Stimulated activated CD8-positive, alpha-beta memory T cell treated with anti-CD3 and anti-CD28 coated beads, Interleukin-4, amount 100 ng/mL, for 24 hours (primary cell): ENCODE results near the gene DMBT1.

Source experiments
- DNase-seq: peaks from one replicate; pipeline ENCODE4 v3.0.0-alpha.2; 2020; ENCODE audit warnings: low read depth

Gene DMBT1

DNA sequence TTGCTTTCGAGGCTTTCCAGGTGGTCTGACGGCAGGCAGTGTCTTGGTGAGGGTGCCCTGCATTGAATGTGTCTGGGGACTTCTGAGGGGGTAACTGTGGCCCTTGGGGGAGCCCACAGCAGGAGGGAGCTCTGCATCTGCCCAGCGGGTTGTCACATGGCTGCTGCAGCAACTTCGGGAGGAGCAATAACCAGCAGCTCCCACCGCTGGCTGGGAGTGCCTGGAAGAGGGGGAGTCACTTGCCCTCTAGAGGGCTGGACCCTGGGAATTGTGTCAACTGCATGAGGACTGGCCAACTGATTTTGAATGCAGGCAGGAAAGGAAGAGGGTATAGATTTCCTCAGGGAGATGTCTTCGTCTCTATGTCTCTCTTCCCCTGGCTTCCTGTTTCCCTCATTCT is 112.7 kb downstream of the DMBT1 start:
- no peak for DNase-seq

DNA sequence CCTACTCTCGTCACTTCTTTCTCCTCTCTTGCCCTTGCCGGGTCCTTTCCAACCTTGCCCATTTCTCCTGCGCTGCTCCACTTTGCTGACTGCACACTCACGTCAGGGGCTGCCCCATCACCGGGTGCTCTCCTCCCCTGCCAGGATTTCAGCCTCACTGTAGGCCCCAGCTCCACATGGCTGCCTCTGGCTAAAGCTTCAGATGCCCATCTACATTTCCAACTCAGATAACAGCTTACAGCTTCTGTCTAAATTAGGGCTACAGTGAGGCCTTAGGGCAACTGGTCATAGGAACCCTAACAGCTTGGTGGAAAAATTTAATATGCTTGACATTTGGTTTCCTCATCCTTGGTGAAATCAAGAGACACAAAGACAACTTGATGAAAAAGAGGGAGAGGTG is 113.2 kb downstream of the DMBT1 start:
- no peak for DNase-seq

DNA sequence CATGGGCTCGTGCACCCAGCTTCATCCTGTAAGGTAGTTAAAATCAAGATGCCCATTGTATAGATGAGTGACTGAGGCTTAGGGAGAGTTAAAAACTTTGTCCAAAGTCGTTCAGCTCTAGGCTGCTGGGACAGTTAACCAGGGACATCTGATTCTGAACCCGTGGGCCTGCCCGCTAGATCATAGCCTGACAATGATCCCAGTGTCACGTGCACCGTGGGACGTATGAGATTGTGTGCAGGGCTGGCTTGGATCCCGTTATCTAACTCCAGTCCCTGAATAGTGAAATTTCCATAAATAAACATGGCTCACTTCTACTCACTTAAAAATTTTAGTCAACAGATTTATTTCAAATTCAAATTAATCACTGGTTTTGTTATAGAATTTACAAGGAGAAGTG is 114.2 kb downstream of the DMBT1 start:
- DNase-seq = no peak

DNA sequence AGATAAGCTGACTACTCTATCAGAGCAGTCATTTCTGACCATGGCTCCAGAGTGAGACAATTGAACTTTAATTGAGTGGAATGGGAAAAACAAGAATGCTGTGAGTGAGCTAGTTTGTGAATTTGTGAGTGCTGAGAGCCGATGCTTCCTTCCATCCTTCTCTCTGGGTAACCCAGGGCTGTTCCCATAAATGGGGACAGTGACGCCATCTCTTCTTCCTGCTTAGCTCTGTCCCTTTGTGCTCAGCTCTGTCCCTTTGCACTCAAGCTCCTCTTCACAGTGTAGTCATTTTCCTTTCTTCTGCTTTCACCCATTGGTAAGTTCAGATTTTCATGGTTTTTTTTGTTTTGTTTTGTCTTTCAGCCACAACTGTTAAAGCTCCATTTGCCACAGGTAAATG is 114.7 kb downstream of the DMBT1 start:
- no peak for DNase-seq

DNA sequence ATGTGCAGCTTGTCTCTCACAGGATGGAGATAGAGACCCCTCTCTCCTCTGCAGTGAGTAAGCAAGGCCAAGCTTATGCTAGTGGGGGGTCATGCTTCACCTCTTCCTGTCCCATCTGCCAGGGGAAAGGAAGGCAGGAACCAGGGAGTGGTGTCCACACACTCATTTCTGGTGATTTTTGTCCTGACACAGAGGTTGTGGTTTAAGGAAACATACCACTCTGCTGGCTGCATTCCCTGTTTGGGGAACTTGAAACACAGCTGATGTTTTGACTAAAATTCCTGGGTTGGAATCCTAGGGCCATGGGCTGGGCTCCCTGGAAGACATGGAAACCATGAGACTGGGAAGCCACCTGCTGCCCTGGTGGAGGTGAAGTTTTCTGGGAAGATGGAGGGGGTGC is 117.7 kb downstream of the DMBT1 start:
- no peak for DNase-seq

DNA sequence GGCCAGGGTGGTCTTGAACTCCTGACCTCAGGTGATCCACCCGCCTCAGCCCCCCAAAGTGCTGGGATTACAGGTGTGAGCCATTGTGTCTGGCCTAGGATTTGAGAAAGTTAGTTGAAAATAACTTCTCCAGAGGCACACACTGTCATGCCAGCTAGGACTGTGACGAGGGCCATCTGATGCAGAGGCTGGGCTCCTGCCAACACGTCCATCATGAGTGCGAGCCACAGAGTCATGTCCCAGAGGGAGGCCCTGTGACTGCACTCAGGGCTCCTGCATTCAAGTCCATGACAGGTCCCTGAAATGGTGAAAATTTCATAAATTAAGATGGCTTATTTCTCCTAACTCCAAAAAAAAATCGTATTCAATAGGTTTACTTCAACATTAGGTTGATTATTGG is 122.0 kb downstream of the DMBT1 start:
- no peak for DNase-seq

DNA sequence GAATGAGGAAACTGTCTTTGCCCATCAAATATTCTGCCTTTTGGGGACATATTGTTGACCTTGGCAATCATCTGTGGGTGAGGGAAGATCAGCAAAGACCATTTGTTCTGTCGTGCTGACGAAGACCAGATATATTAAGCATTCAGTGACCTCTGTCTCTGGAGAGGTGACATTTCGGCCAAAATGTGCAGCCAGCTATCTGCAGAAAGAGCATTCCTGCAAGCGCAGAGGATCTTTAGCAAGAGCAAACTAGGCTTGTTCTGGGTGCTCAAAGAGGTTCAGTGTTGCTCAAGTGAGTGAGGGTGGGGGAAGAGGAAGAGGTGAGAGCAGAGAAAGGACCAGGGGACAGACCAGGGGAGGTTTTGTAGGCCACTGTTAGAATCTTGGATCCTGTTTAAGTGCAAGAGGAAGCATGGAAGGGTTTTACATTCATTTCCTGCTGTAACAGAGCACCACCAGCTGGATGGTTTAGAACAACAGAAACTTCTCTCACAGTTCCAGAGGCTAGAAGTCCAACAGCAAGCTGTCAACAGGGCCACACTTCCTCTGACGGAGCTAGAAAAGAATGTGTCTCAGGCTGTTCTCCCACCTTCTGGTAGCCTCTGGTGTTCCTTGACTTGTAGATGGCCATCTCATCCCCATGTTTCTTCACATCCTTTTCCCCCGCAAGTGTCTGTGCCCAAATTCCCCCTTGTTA is 127.9 kb downstream of the DMBT1 start:
- DNase-seq = no peak

DNA sequence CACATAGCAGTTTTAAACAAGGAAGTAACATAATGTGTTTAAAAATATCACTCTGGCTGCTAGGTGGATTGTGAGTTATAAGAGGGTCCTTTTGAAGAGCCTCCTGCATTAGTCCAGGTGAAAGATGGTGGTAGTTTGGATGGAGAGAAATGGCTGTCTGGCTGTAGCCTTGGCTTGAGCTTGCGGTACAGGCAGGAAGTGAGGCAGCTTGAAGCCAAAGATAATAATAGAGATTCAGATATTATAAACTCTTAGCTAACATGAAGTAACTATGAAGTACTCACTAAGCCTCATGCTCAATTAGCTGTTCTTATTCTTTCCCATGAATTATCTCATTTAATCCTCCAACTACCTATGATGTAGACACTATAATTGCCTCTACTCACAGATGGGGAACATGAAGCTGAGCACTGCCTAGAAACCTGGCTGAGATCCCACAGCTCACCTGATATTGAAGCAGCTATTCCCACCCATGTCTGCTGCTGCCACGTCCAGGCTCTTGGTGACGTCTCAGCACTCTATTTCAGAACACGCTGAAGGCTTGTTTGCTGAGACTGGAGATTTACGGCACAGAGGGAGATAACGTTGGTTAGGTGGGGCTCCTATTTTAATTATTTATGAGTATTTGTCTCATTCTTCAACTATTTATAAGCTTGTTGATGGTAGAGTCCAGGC is 128.7 kb downstream of the DMBT1 start:
- DNase-seq = no peak

DNA sequence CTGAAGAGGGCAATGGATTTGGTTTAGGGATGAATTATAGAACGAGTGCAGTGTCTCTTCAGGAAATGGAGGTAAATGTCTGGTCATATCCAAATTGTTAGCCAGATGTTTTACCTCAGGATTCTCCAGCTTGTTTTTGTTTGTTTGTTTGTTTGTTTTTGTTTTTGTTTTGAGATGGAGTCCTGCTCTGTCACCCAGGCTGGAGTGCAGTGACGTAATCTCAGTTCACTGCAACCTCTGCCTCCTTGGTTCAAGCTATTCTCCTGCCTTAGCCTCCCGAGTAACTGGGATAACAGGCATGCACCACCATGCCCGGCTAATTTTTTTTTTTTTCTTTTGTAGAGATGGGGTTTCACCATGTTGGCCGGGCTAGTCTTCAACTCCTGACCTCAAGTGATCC is 132.2 kb downstream of the DMBT1 start:
- DNase-seq = no peak
